ENCODE data around the gene WDR6. TPM values are rescaled to one million over a fixed set of nuclear protein-coding genes. Genes with fewer than 3 reads are reported as not detected.

The WDR6 gene
- polyA plus RNA-seq, 1 experiment, result 164 TPM

GRCh38 chr3:49021213-49021812 is 14.1 kb downstream of the WDR6 start:
- Histone ChIP-seq H3K27me3 (ENCODE audit: control insufficient read depth, insufficient read depth, low read length) (no peaks in the 10 kb centered on the region), H3K4me3 (ENCODE audit: low read depth, low read length) (peak overlapping the region; percentile 88), H3K36me3 (ENCODE audit: control insufficient read depth, insufficient read depth, low read length) (peaks cover 25% of the 10 kb centered on the region)
- peak; percentile 80 for DNase-seq (ENCODE audit: low read depth)
- ChIA-PET POLR2A (interaction anchor here (0.6 to 1.5 kb wide), 4 partner anchors 8 to 255 kb away, joined by 3 to 7 read pairs (median 3); partner anchors contain the start of genes IMPDH2 and WDR6), CTCF (interaction anchor here (0.6 to 6.6 kb wide), 11 partner anchors 9 to 196 kb away, joined by 3 to 60 read pairs (median 7); partner anchors contain the start of genes KLHDC8B, LAMB2, P4HTM and QRICH1)
- TF ChIP-seq CTCF (IDR thresholded peaks at IDR 0.05; ENCODE audit: insufficient read depth, low read depth, low read length), result no peak

DNA sequence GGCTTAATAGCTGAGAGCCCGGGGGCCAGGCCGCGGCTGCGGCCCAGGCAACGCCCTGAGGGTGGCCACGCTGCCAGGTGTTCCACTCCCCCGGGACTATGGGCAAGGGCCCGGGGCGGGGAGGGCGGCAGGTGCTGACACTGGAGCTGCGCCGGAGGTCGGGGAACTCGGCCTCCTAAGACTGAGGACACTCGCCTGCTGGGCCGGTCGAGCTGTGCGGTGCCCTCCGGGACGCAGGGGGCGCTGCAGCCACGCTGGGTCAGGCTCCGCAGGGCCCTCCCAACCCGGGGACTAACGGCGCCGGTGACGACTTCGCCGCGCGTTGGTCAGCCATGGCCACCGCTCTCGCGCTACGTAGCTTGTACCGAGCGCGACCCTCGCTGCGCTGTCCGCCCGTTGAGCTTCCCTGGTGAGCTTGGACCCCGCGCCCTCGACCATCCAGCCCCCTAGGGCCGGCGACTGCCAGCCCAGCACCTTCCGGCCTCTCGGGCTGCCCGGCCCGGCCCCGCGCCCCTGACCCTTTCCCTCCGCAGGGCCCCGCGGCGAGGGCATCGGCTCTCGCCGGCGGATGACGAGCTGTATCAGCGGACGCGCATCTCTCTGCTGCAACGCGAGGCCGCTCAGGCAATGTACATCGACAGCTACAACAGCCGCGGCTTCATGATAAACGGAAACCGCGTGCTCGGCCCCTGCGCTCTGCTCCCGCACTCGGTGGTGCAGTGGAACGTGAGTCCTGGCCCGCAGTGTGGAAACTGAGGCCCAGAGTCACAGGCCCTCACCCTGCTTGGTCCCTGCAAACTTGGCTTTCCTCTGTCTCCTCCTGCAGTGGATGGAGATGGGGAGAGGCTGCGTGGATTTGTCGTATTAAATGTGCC is 14.9 kb downstream of the WDR6 start, which contains the start of gene NDUFAF3:
TSS of gene NDUFAF3 (plus strand) at position 309 of the 875 bp plus-strand sequence. CDS start at position 333, 24 bp downstream.
- TF ChIP-seq CTCF (IDR thresholded peaks at IDR 0.05; ENCODE audit: insufficient read depth, low read depth, low read length), result peak; percentile 97
- POLR2A ChIA-PET, result interaction anchor here (0.8 to 1.5 kb wide), 3 partner anchors 7 to 15 kb away, joined by 3 to 7 read pairs (median 3); partner anchors contain the start of genes IMPDH2 and WDR6
- Histone ChIP-seq H3K36me3 (ENCODE audit: control insufficient read depth, insufficient read depth, low read length) (peaks cover 28% of the 10 kb centered on the region), H3K27me3 (ENCODE audit: control insufficient read depth, insufficient read depth, low read length) (no peaks in the 10 kb centered on the region), H3K4me3 (ENCODE audit: low read depth, low read length) (peak within 1 kb of the TSS; percentile 88)
- CTCF ChIA-PET, result interaction anchor here (0.6 to 6.6 kb wide), 16 partner anchors 8 to 195 kb away, joined by 3 to 60 read pairs (median 3); partner anchors contain the start of genes KLHDC8B, LAMB2, P4HTM and QRICH1
- DNase-seq (ENCODE audit: low read depth), result peak; percentile 51

DNA sequence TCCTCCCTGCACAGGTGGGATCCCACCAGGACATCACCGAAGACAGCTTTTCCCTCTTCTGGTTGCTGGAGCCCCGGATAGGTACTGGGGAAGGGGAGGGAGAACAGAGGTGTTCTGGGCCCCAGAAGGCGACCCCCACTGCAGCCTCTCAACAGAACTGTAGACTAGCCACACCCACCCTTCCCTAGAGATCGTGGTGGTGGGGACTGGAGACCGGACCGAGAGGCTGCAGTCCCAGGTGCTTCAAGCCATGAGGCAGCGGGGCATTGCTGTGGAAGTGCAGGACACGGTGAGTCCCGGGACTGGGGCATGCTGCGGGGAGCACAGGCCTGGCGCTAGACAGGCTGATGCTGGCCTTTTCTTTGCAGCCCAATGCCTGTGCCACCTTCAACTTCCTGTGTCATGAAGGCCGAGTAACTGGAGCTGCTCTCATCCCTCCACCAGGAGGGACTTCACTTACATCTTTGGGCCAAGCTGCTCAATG is 15.5 kb downstream of the WDR6 start:
- no peak for DNase-seq (ENCODE audit: low read depth)
- POLR2A ChIA-PET, result no interaction called here
- Histone ChIP-seq H3K4me3 (ENCODE audit: low read depth, low read length) (peak overlapping the region; percentile 88), H3K27me3 (ENCODE audit: control insufficient read depth, insufficient read depth, low read length) (no peaks in the 10 kb centered on the region), H3K36me3 (ENCODE audit: control insufficient read depth, insufficient read depth, low read length) (peaks cover 32% of the 10 kb centered on the region)
- TF ChIP-seq CTCF (IDR thresholded peaks at IDR 0.05; ENCODE audit: insufficient read depth, low read depth, low read length), result no peak
- CTCF ChIA-PET, result interaction anchor here (0.6 to 6.6 kb wide), 10 partner anchors 9 to 88 kb away, joined by 3 to 60 read pairs (median 8); partner anchors contain the start of genes P4HTM, QRICH1 and WDR6

DNA sequence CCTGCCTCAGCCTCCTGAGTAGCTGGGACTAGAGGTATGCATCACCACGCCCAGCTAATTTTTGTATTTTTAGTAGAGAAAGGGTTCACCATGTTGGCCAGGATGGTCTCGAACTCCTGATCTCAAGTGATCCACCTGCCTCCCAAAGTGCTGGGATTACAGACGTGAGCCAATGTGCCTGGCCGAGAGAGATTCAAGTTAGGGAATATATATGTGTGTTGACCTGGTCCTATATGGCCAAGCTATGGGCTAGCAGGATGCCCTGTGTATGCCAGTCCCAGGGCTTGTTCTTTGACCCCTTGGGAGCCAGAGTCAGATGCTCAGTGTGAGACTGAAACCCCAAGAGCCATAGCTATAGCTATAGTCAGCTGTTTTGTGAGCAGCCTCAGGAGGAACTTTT is 16.6 kb downstream of the WDR6 start:
- Histone ChIP-seq H3K36me3 (ENCODE audit: control insufficient read depth, insufficient read depth, low read length) (peaks cover 32% of the 10 kb centered on the region), H3K27me3 (ENCODE audit: control insufficient read depth, insufficient read depth, low read length) (no peaks in the 10 kb centered on the region), H3K4me3 (ENCODE audit: low read depth, low read length) (no peak overlapping the region)
- TF ChIP-seq CTCF (IDR thresholded peaks at IDR 0.05; ENCODE audit: insufficient read depth, low read depth, low read length), result no peak
- DNase-seq (ENCODE audit: low read depth), result no peak
- ChIA-PET CTCF (interaction anchor here (1.1 to 6.6 kb wide), 4 partner anchors 16 to 71 kb away, joined by 3 to 60 read pairs (median 17); partner anchors contain the start of genes P4HTM and WDR6), POLR2A (no interaction called here)
